Activated naive CD4-positive, alpha-beta T cell treated with anti-CD3 and anti-CD28 coated beads, Interleukin-2, amount 10 ng/mL, durations not matched to agents 7 days and 5 days (primary cell): ENCODE measurements around the gene PCK1.
"Not testable (repeated sequence)": the region's sequence is repeated elsewhere in the genome, so short reads cannot be mapped to it uniquely, and the experiment has no call there.

Source experiments
- CTCF ChIA-PET: fragments of 350-600 bp; sonication (Branson Sonifier 250); formaldehyde crosslinking; loops from one replicate; lab custom pipeline; 2021; ENCODE audit warnings: antibody characterized with exemption; lab: Charles Lee
- DNase-seq: peaks from one replicate; pipeline ENCODE4 v3.0.0-alpha.2; 2020
- H3K27ac Mint-ChIP-seq: one replicate; pipeline ENCODE4 v1.8.0; 2021; ENCODE audit warnings: mild to moderate bottlenecking, moderate library complexity, mixed read lengths
- H3K27me3 Mint-ChIP-seq: one replicate; pipeline ENCODE4 v1.8.0; 2021; ENCODE audit warnings: mild to moderate bottlenecking, mixed read lengths
- H3K36me3 Mint-ChIP-seq: one replicate; pipeline ENCODE4 v1.8.0; 2021; ENCODE audit warnings: mixed read lengths
- H3K4me1 Mint-ChIP-seq: one replicate; pipeline ENCODE4 v1.8.0; 2021; ENCODE audit warnings: mixed read lengths
- H3K4me3 Mint-ChIP-seq: one replicate; pipeline ENCODE4 v1.8.0; 2021; ENCODE audit warnings: mild to moderate bottlenecking, moderate library complexity, mixed read lengths
- H3K9me3 Mint-ChIP-seq: one replicate; pipeline ENCODE4 v1.8.0; 2021; ENCODE audit warnings: mixed read lengths

PCK1 gene

GRCh38 chr20:57560554-57561355 lies at the start of gene PCK1:
Gene PCK1 (plus strand): TSS chr20:57561110. CDS start chr20:57561412, 302 bp downstream.
- Mint-ChIP-seq H3K27me3 (peaks cover 48% of the 10 kb centered on the region), H3K9me3 (no peaks in the 10 kb centered on the region), H3K36me3 (no peaks in the 10 kb centered on the region), H3K4me3 (no peak within 1 kb of the TSS), H3K4me1 (no peaks in the 10 kb centered on the region), H3K27ac (no peak within 1 kb of the TSS)
- DNase-seq: no peak
- CTCF ChIA-PET: no interaction called here

- peaks cover 39% of the 10 kb centered on the region for H3K27me3 Mint-ChIP-seq
- H3K4me1 Mint-ChIP-seq, H3K27ac Mint-ChIP-seq, H3K4me3 Mint-ChIP-seq, H3K9me3 Mint-ChIP-seq, H3K36me3 Mint-ChIP-seq, DNase-seq: not testable (repeated sequence)
- CTCF ChIA-PET: interaction anchor here (0.6 to 1.3 kb wide), 2 partner anchors 85 to 475 kb away, joined by 3 read pairs; no protein-coding TSS in a partner anchor
Measured at GRCh38 chr20:57511709-57512108, 49.2 kb upstream of the PCK1 start.

- Mint-ChIP-seq H3K27ac (no peak overlapping the region), H3K9me3 (no peaks in the 10 kb centered on the region), H3K4me1 (no peaks in the 10 kb centered on the region), H3K36me3 (no peaks in the 10 kb centered on the region), H3K27me3 (peaks cover 33% of the 10 kb centered on the region), H3K4me3 (no peak overlapping the region)
- CTCF ChIA-PET: interaction anchor here (0.6 to 1.7 kb wide), 3 partner anchors 10 to 474 kb away, joined by 3 to 5 read pairs (median 3); no protein-coding TSS in a partner anchor
- no peak for DNase-seq
Measured at GRCh38 chr20:57512432-57512831, 48.5 kb upstream of the PCK1 start.

GRCh38 chr20:57513199-57513598 lies 47.7 kb upstream of the PCK1 start:
- Mint-ChIP-seq H3K4me3 (no peak overlapping the region), H3K27me3 (peaks cover 28% of the 10 kb centered on the region), H3K27ac (no peak overlapping the region), H3K36me3 (no peaks in the 10 kb centered on the region), H3K4me1 (no peaks in the 10 kb centered on the region), H3K9me3 (no peaks in the 10 kb centered on the region)
- CTCF ChIA-PET: interaction anchor here (1.4 to 1.8 kb wide), 3 partner anchors 11 to 82 kb away, joined by 3 to 8 read pairs (median 5); no protein-coding TSS in a partner anchor
- DNase-seq: no peak

- no peaks in the 10 kb centered on the region for H3K9me3 Mint-ChIP-seq
- peak; percentile 53 for DNase-seq
- peaks cover 16% of the 10 kb centered on the region for H3K27me3 Mint-ChIP-seq
- H3K36me3 Mint-ChIP-seq: no peaks in the 10 kb centered on the region
- H3K4me3 Mint-ChIP-seq: no peak overlapping the region
- CTCF ChIA-PET: interaction anchor here (1.1 to 3.0 kb wide), 5 partner anchors 9 to 693 kb away, joined by 3 to 22 read pairs (median 3); no protein-coding TSS in a partner anchor
- no peak overlapping the region for H3K27ac Mint-ChIP-seq
- H3K4me1 Mint-ChIP-seq: no peaks in the 10 kb centered on the region
Measured at GRCh38 chr20:57514273-57514751, 46.6 kb upstream of the PCK1 start.

- Mint-ChIP-seq H3K27me3 (peaks cover 7% of the 10 kb centered on the region), H3K9me3 (no peaks in the 10 kb centered on the region)
Measured at GRCh38 chr20:57517904-57518303, 43.0 kb upstream of the PCK1 start.

GRCh38 chr20:57522380-57523140 lies 38.4 kb upstream of the PCK1 start:
- CTCF ChIA-PET: interaction anchor here (0.9 to 2.5 kb wide), 5 partner anchors 9 to 712 kb away, joined by 3 to 5 read pairs (median 3); no protein-coding TSS in a partner anchor
- Mint-ChIP-seq H3K4me3 (no peak overlapping the region), H3K4me1 (peaks cover 23% of the 10 kb centered on the region), H3K9me3 (no peaks in the 10 kb centered on the region), H3K27ac (no peak overlapping the region), H3K27me3 (peaks cover 7% of the 10 kb centered on the region), H3K36me3 (no peaks in the 10 kb centered on the region)
- no peak for DNase-seq

More at GRCh38 chr20:57517904-57518303, 43.0 kb upstream of the PCK1 start:
- no peak overlapping the region for H3K27ac Mint-ChIP-seq
- no peak overlapping the region for H3K4me3 Mint-ChIP-seq
- H3K36me3 Mint-ChIP-seq: no peaks in the 10 kb centered on the region
- DNase-seq: no peak
- CTCF ChIA-PET: interaction anchor here (0.7 kb wide), 1 partner anchor 255 kb away, joined by 5 read pairs; no protein-coding TSS in a partner anchor
- peaks cover 12% of the 10 kb centered on the region for H3K4me1 Mint-ChIP-seq

- H3K9me3 Mint-ChIP-seq: no peaks in the 10 kb centered on the region
- no peaks in the 10 kb centered on the region for H3K36me3 Mint-ChIP-seq
- peaks cover 23% of the 10 kb centered on the region for H3K4me1 Mint-ChIP-seq
- CTCF ChIA-PET: interaction anchor here (0.8 kb wide), 1 partner anchor 9 kb away, joined by 3 read pairs; no protein-coding TSS in a partner anchor
- peaks cover 7% of the 10 kb centered on the region for H3K27me3 Mint-ChIP-seq
- no peak overlapping the region for H3K27ac Mint-ChIP-seq
- DNase-seq: no peak
- H3K4me3 Mint-ChIP-seq: no peak overlapping the region
Measured at GRCh38 chr20:57523782-57524181, 37.1 kb upstream of the PCK1 start.

GRCh38 chr20:57524511-57525176 lies 36.3 kb upstream of the PCK1 start, which contains the start of gene CTCFL:
Gene CTCFL (minus strand): TSS chr20:57525140. CDS start chr20:57524205, 935 bp downstream.
- H3K36me3 Mint-ChIP-seq: no peaks in the 10 kb centered on the region
- DNase-seq: no peak
- H3K9me3 Mint-ChIP-seq: no peaks in the 10 kb centered on the region
- H3K4me1 Mint-ChIP-seq: peaks cover 23% of the 10 kb centered on the region
- H3K27ac Mint-ChIP-seq: no peak within 1 kb of the TSS
- CTCF ChIA-PET: no interaction called here
- H3K4me3 Mint-ChIP-seq: no peak within 1 kb of the TSS
- peaks cover 14% of the 10 kb centered on the region for H3K27me3 Mint-ChIP-seq

GRCh38 chr20:57525328-57526086 lies 35.4 kb upstream of the PCK1 start:
- DNase-seq: no peak
- Mint-ChIP-seq H3K27me3 (peaks cover 20% of the 10 kb centered on the region), H3K36me3 (no peaks in the 10 kb centered on the region), H3K4me1 (peaks cover 23% of the 10 kb centered on the region), H3K27ac (no peak overlapping the region), H3K9me3 (no peaks in the 10 kb centered on the region), H3K4me3 (no peak overlapping the region)
- CTCF ChIA-PET: no interaction called here

- H3K4me3 Mint-ChIP-seq: no peak overlapping the region
- DNase-seq: no peak
- peaks cover 23% of the 10 kb centered on the region for H3K4me1 Mint-ChIP-seq
- H3K27me3 Mint-ChIP-seq: peaks cover 20% of the 10 kb centered on the region
- no peaks in the 10 kb centered on the region for H3K9me3 Mint-ChIP-seq
- CTCF ChIA-PET: no interaction called here
- H3K27ac Mint-ChIP-seq: no peak overlapping the region
- no peaks in the 10 kb centered on the region for H3K36me3 Mint-ChIP-seq
Measured at GRCh38 chr20:57526087-57526884, 34.6 kb upstream of the PCK1 start.

- DNase-seq: no peak
- CTCF ChIA-PET: interaction anchor here (1.3 kb wide), 1 partner anchor 11 kb away, joined by 5 read pairs; no protein-coding TSS in a partner anchor
- H3K4me3 Mint-ChIP-seq: no peak overlapping the region
- H3K4me1 Mint-ChIP-seq: peaks cover 20% of the 10 kb centered on the region
- H3K27me3 Mint-ChIP-seq: peaks cover 20% of the 10 kb centered on the region
- no peaks in the 10 kb centered on the region for H3K36me3 Mint-ChIP-seq
- no peaks in the 10 kb centered on the region for H3K9me3 Mint-ChIP-seq
- no peak overlapping the region for H3K27ac Mint-ChIP-seq
Measured at GRCh38 chr20:57526885-57527460, 33.9 kb upstream of the PCK1 start.
